HG02623 (cell line): ENCODE results near the gene HADHB.

Experiments
- ATAC-seq: cut with Tn5 transposase; IDR thresholded peaks from one replicate; pipeline ENCODE4 v1.9.1; 2021; ENCODE audit warnings: moderate library complexity; ENCODE audit not compliant: unreplicated experiment

HADHB gene

GRCh38 chr2:26244309-26245230, at the start of gene HADHB, which contains the start of gene HADHA:
HADHB (plus strand) TSS chr2:26244939; CDS start chr2:26254255, 9,316 bp downstream.
HADHA (minus strand) TSS chr2:26244632; CDS start chr2:26244596, 36 bp downstream.
- ATAC-seq = peak; percentile 62

DNA sequence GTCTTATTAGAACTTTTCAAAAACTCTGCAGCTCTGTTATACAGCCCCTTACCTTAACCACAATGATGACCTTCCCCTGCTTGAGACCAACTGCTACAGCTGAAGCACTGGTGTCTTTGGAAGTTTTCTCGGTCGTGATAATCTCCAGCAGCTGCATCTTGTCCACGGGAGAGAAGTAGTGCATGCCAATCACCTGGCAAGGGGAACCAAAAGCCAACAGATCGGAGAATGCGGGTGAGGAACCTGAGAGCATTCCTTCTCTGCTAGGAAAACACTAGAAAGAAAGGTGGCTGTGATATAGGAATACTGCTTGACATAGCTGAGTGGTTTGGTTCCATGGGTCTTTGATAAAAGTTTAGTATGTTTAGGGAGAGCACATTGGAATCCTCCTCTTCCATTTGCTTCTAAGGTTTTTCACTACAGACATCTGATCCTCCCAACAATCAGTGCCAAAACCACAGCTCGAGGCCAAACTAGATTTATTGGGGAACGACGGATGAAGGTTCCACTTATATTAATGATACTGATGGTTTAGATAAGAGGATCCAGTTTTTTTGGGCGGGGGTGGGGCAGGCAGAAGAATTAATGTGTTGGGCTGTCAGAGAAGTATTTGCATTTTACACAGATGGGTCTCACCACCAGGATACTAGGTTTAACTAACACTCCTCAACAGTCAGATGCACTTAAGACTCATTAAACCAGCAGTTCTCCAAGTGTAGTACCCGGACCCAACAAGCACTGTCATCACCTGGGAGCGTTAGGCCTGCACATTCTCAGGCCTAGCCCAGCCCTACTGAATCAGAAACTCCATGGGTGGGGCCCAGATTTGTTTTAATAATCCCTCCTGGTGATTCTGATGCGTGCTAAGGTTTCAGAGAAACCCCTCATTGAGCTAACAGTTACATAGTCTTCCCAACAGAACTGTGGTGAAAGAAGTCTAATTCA, 49.4 kb upstream of the HADHB start:
- ATAC-seq = no peak

DNA sequence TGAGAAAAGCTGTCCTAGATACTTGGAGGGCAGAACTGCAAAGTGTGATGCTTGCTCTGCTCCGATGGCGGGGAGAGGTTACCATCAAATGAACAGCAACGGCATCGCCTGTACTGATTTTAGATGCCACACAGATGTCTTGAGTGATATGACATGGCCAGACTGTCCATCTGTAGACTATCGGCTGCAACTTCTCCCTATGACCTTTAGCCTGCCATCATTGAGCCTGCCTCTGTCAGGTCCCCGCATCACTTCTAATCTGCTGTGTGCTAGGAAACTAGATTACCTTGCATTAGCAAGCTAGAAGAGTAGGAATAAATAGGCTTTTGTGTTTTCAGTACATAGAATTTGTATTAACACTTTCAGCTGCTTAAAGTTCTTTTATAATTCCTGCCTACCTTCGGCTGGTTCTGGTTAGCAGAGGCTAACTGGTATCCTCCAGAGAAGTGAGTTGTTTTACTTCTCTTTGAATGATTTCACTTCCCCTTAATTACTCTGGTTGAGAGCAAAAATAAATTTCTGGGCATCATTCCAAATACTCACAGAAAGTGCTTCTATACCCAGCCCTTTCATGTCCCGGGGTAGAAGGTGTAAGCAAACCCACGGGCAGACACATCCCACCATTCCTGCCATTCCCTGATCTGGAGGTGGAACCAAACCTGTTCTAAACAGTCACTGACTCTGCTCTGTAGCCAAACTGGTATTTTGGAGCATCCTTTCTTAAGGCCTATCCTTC, 47.9 kb upstream of the HADHB start:
- no peak for ATAC-seq

DNA sequence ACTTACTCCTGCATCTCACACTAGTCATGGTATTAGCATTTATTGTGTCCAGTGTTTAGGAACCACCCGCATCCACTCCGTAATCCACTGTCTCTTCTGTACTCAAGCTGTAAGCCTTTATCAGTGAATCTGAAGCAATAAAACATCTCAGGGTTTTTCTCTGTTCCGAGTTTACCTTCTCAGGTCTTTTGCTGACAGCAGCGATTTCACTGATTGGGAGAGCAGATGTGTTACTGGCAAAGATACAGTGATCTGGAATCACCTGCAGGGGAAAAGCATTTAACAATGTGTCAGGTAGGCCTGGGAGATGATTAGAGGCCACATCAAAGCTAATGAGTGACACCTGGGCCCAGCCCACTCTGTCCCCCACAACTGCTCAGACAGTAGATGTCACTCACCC, 47.2 kb upstream of the HADHB start:
- ATAC-seq = no peak

DNA sequence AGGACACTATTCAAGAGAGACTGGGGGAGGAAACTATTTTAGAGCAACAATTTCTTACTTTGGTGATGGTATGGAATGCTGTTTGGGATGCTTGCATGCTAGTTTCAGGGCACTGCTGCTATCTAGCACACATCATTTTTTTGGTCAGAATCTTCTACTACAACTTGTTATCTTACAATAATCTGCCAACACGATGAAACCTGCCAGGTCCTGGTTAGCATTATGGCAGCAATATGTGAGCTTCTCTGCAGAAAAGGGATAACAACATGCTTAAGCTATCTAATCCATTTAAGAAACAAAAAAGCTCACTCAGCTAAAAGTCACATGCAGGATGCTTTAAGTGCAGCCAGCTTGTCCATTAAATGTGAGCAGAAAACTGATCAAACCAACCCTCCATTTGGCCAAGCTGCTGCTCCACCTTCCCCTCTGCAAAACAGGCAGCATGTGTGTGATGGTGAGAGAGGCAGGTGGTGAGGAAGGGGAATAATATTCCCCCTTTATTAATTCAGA, 41.7 kb upstream of the HADHB start:
- ATAC-seq = no peak

DNA sequence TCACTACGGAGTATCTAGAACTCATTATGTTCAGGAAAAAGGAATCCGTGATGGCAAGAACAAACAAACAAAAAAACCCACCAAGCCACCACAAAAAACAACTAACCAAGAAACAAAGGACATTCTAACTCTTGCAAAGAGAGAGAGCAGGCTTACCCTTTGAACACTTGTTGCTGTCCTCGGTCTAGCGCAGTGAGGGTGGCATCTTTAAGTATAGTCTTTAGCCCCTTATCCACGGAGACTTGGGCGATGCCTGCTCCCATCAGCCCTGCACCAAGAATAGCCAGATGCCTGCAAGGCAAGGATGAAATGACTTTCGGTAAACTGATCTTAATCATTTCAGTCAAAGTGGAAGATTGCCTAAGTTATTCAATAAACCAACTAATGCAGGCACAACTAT, 40.8 kb upstream of the HADHB start:
- ATAC-seq = no peak

DNA sequence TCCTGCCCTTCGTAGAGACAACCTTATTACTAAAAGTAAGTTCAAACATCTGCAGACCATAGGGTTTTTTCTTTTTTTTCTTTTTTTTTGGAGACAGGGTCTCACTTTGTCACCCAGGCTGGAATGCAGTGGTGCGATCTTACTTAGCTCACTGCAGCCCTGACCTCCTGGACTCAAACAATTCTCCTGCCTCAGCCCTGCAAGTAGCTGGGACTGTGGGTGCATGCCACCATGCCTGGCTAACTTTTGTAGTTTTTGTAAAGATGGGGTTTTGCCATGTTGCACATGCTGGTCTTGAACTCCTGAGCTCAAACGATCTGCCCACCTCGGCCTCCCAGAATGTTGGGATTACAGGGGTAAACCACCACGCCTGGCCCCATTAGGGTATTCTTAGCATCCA, 32.7 kb upstream of the HADHB start:
- ATAC-seq = no peak

DNA sequence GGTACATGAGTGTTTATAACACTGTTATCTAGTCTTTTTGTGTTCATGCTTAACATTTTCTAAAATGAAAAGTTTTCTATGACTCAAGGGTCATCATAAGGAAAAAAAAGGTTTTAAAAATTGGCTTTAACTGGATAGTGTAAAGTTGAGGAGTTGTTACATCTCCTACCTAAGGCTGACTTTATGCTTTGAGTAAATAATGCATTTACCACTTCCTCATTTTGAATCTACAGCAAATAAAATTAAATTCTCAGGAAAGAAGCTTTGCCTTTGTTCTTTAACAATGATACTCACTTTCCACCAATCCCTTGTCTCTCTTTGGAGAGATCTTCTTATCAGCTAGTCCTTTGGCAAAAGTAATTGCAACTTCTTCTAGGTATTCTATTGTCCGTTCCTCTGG, 30.0 kb upstream of the HADHB start:
- ATAC-seq = no peak

GRCh38 chr2:26215833-26216232, 28.9 kb upstream of the HADHB start:
- ATAC-seq = no peak

DNA sequence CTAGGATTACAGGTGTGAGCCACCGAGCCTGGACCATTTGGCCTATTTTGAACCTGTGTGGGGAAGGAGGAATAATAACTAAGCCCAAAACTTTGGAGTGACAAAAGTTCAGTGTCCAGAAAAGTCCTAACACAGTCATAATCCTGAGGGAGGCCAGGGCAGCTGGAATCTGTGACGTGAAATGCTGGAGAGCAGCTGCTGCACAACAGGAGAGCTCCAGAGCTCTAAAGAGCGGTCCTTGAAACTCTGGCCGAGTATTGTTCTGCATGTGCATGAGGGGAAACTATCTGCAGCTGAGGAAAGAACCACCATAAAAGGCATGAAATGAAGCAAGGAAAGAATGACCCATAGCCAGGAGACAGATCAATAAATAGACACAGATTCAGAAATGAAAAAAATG, 28.2 kb upstream of the HADHB start:
- ATAC-seq = no peak

DNA sequence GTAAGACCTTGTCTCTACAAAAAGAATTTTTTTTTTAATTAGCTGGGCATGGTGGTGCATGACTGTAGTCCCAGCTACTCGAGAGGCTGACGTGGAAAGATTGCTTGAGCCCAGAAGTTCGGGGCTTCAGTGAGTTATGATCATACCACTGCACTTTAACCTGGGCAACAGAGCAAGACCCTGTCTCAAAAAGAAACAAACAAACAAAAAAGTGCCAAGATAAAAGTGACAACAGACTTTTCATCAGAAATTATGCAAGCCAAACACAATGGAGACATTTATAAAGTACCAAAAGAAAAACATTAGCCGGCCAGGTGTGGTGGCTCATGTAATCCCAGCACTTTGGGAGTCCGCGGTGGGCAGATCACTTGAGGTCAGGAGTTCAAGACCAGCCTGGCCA, 27.0 kb upstream of the HADHB start:
- no peak for ATAC-seq

DNA sequence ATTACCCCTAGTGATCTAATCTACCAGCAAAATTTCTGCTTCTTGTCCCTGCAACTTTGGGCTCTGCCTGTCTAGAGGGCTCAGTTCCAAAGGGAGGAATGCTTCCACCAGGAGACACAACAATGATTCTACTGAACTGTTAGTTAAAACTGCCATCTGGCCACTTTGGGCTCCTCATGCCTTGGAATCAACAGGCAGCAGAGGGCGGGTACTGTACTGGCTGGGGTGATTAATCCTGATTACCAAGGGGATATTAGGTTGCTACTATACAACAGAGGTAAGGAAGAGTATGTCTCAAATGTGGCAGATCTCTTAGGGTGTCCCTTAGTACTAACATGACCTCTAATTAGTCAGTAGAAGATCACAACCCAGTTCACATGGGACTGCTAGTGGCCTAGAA, 21.7 kb upstream of the HADHB start:
- no peak for ATAC-seq

GRCh38 chr2:26224095-26224494, 20.6 kb upstream of the HADHB start:
- no peak for ATAC-seq

GRCh38 chr2:26229595-26229994, 15.1 kb upstream of the HADHB start:
- no peak for ATAC-seq

DNA sequence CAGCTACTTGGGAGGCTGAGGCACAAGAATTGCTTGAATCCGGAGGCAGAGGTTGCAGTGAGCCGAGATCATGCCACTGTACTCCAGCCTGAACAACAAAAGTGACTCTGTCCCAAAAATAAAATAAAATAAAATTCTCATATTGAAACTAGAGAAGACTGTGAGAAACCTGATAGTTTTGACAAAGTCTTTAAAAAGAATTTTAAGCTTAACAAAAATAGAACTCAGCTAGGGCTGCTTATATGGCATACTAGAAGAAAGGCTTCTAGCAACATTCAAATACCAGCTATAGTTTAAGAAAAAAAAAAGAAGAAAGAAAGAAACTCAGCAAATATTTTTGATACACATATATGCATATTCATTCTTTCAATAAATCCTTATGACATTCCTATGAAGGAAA, 13.9 kb upstream of the HADHB start:
- no peak for ATAC-seq

- no peak for ATAC-seq
Observed at GRCh38 chr2:26235089-26235488, 9.7 kb upstream of the HADHB start.

GRCh38 chr2:26237868-26238267, 6.9 kb upstream of the HADHB start:
- no peak for ATAC-seq

DNA sequence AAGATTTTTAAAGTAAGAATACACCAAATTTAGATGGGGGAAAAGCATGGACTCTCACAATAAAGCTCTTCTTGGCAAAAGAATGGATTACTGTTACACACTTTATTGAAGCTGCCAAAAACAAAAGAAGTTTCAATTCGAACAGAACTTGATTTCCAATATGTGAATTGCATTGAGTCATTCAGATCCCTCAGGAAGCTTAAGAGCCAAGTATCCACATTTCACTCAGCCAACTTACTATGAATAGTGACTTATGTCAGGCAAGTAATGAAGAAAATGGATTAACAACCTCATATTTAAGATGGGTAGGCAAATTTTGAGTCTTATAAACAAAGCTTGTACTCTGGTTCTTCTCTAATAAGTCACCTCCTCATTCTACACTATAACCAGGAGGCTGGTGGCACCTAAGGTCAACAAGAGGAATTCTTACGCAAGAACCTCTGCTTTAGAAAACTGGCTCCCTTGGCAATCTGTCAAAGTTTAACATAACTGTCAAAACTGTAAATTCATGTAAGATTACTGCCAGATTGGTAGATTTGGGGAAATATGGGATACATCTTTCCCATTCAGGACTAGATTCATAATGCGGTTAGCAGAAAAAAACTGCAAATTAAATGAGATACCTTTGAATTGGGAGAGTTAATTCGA, 6.3 kb upstream of the HADHB start:
- ATAC-seq = no peak

- no peak for ATAC-seq
Observed at GRCh38 chr2:26241928-26242436, 2.8 kb upstream of the HADHB start.
